Measurements from ENCODE around the gene PGAP2. TPM values are rescaled to one million over a fixed set of nuclear protein-coding genes. Genes with fewer than 3 reads are reported as not detected.

The PGAP2 gene
- total and polyA plus RNA-seq, 2 of the 13 experiments (the other 11 are each of a cell fraction or from before 2014, with no cell fraction given): 21.5 to 47.8 TPM

DNA sequence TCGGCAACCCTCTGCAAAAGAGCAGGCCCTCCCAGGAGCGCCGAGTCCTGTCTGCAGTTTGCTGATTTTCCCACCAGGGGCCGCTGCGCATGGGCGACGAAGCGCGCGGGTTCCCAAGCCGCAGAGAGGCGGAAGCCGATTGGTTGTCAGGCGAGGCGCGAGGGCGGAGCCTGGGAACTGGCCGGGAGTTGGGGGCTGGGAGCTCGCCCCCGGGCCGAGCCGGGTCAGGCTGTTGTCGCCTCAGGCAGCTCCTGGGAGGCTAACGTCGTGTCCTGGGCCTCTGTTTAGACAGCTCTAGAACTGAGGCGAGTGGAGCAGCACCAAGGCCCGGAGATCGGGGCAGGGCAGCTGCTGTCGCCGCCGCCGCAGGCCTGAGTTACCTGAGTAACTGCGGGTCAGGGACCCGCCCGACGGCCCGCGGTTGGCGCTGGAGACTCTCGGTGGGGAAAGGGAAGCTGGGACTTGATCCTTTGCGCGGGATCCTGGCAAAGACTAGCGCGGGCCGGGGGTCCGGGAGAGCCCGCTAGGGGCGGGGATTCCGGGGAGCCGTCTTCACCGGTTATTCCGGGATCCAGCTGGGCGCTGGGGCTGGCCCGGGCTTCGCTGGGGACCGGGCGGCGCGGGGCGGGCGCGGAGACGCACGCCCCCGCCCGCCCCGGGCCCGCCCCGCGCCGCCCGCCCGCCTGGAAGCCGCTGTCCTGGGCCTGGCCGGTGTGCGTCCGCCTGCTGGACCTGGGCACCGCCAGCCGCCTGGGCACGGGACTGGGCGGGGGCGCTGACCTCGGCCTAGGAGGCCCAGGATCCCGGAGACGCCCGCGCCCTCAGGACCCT, 46.8 kb downstream of the PGAP2 start, which contains the start of gene STIM1 (continued):
- TF ChIP-seq ZFY (CRISPR knock-in tag; IDR thresholded peaks at IDR 0.05) (peak; percentile 71), ZNF652 (CRISPR knock-in tag; IDR thresholded peaks at IDR 0.05; ENCODE audit: borderline replicate concordance, low read depth) (no peak), ZNF749 (CRISPR knock-in tag; IDR thresholded peaks at IDR 0.05; ENCODE audit: borderline replicate concordance) (no peak), CREB3 (CRISPR knock-in tag; IDR thresholded peaks at IDR 0.05) (peak; percentile 85; the same call in 1 of the 2 replicates), ZNF432 (CRISPR knock-in tag; IDR thresholded peaks at IDR 0.05; ENCODE audit: borderline replicate concordance) (no peak), NKX3-1 (CRISPR knock-in tag; IDR thresholded peaks at IDR 0.05) (peak; percentile 43; the same call in 1 of the 2 replicates), MBNL3 (CRISPR knock-in tag; conservative IDR thresholded peaks at IDR 0.05) (no peak), ZBTB37 (CRISPR knock-in tag; IDR thresholded peaks at IDR 0.05) (no peak), ZBTB21 (CRISPR knock-in tag; IDR thresholded peaks at IDR 0.05) (no peak; the same call in 1 of the 2 replicates), ZNF124 (CRISPR knock-in tag; IDR thresholded peaks at IDR 0.05) (0 out of 2 replicates have a peak, but pooled peaks have one; percentile 44), CBX5 (CRISPR knock-in tag; IDR thresholded peaks at IDR 0.05; ENCODE audit: borderline replicate concordance) (peak; percentile 74; the same call in 1 of the 2 replicates), PTBP1 (IDR thresholded peaks at IDR 0.05; ENCODE audit: low read depth, low read length, poor library complexity, severe bottlenecking) (no peak), ZBTB1 (CRISPR knock-in tag; IDR thresholded peaks at IDR 0.05; ENCODE audit: borderline replicate concordance) (no peak), HMGA1 (CRISPR knock-in tag; conservative IDR thresholded peaks at IDR 0.05) (no peak), ZSCAN12 (CRISPR knock-in tag; IDR thresholded peaks at IDR 0.05) (no peak), ATF7-NPFF (CRISPR knock-in tag; IDR thresholded peaks at IDR 0.05; ENCODE audit: low read depth) (peak; percentile 88)
- TF ChIP-seq, protein P1, sequence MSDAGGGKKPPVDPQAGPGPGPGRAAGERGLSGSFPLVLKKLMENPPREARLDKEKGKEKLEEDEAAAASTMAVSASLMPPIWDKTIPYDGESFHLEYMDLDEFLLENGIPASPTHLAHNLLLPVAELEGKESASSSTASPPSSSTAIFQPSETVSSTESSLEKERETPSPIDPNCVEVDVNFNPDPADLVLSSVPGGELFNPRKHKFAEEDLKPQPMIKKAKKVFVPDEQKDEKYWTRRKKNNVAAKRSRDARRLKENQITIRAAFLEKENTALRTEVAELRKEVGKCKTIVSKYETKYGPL (CRISPR knock-in tag; IDR thresholded peaks at IDR 0.05): peak; percentile 72; the same call in 1 of the 2 replicates
- TF ChIP-seq, protein P2, sequence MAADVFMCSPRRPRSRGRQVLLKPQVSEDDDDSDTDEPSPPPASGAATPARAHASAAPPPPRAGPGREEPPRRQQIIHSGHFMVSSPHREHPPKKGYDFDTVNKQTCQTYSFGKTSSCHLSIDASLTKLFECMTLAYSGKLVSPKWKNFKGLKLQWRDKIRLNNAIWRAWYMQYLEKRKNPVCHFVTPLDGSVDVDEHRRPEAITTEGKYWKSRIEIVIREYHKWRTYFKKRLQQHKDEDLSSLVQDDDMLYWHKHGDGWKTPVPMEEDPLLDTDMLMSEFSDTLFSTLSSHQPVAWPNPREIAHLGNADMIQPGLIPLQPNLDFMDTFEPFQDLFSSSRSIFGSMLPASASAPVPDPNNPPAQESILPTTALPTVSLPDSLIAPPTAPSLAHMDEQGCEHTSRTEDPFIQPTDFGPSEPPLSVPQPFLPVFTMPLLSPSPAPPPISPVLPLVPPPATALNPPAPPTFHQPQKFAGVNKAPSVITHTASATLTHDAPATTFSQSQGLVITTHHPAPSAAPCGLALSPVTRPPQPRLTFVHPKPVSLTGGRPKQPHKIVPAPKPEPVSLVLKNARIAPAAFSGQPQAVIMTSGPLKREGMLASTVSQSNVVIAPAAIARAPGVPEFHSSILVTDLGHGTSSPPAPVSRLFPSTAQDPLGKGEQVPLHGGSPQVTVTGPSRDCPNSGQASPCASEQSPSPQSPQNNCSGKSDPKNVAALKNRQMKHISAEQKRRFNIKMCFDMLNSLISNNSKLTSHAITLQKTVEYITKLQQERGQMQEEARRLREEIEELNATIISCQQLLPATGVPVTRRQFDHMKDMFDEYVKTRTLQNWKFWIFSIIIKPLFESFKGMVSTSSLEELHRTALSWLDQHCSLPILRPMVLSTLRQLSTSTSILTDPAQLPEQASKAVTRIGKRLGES (CRISPR knock-in tag; IDR thresholded peaks at IDR 0.05; ENCODE audit: borderline replicate concordance): no peak
- TF ChIP-seq, protein P3, sequence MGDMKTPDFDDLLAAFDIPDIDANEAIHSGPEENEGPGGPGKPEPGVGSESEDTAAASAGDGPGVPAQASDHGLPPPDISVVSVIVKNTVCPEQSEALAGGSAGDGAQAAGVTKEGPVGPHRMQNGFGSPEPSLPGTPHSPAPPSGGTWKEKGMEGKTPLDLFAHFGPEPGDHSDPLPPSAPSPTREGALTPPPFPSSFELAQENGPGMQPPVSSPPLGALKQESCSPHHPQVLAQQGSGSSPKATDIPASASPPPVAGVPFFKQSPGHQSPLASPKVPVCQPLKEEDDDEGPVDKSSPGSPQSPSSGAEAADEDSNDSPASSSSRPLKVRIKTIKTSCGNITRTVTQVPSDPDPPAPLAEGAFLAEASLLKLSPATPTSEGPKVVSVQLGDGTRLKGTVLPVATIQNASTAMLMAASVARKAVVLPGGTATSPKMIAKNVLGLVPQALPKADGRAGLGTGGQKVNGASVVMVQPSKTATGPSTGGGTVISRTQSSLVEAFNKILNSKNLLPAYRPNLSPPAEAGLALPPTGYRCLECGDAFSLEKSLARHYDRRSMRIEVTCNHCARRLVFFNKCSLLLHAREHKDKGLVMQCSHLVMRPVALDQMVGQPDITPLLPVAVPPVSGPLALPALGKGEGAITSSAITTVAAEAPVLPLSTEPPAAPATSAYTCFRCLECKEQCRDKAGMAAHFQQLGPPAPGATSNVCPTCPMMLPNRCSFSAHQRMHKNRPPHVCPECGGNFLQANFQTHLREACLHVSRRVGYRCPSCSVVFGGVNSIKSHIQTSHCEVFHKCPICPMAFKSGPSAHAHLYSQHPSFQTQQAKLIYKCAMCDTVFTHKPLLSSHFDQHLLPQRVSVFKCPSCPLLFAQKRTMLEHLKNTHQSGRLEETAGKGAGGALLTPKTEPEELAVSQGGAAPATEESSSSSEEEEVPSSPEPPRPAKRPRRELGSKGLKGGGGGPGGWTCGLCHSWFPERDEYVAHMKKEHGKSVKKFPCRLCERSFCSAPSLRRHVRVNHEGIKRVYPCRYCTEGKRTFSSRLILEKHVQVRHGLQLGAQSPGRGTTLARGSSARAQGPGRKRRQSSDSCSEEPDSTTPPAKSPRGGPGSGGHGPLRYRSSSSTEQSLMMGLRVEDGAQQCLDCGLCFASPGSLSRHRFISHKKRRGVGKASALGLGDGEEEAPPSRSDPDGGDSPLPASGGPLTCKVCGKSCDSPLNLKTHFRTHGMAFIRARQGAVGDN (CRISPR knock-in tag; IDR thresholded peaks at IDR 0.05): peak; percentile 88

Measured in HepG2 (cell line).